Neural progenitor cell (in vitro differentiated cells): Measurements from ENCODE around the gene GNA14. TPM values are rescaled to one million over a fixed set of nuclear protein-coding genes. Genes with fewer than 3 reads are reported as not detected.
A peak's percentile ranks its signal among the peaks of the same experiment; 100 is the strongest.

Experiments
- DNase-seq: peaks from one replicate; pipeline ENCODE4 v3.0.0-alpha.2; 2016; ENCODE audit warnings: low spot score
- H2AFZ ChIP-seq: fragments of 200-600 bp; sonication (generic); replicated peaks from 2 replicates; pipeline ENCODE4 v1.6.1; 2016; ENCODE audit warnings: antibody characterized with exemption
- H3F3A ChIP-seq: fragments of 200-600 bp; sonication (generic); 2 replicates; pipeline ENCODE4 v1.6.1; 2016; ENCODE audit warnings: antibody characterized with exemption, low read depth
- H3K27ac ChIP-seq: fragments of 200-600 bp; sonication (generic); 2 replicates; pipeline ENCODE4 v1.5.1; 2016; ENCODE audit warnings: mild to moderate bottlenecking
- H3K27me3 ChIP-seq: fragments of 200-600 bp; sonication (generic); 2 replicates; pipeline ENCODE4 v1.6.1; 2016; ENCODE audit warnings: mild to moderate bottlenecking, moderate library complexity
- H3K36me3 ChIP-seq: fragments of 200-600 bp; sonication (generic); 2 replicates; pipeline ENCODE4 v1.5.1; 2016
- H3K4me1 ChIP-seq: fragments of 200-600 bp; sonication (generic); 2 replicates; pipeline ENCODE4 v1.6.1; 2016; ENCODE audit warnings: mixed run types
- H3K4me2 ChIP-seq: fragments of 200-600 bp; sonication (generic); 2 replicates; pipeline ENCODE4 v1.6.1; 2016
- H3K4me3 ChIP-seq: fragments of 200-600 bp; sonication (generic); 2 replicates; pipeline ENCODE4 v1.5.1; 2016
- H3K79me2 ChIP-seq: fragments of 200-600 bp; sonication (generic); 2 replicates; pipeline ENCODE4 v1.6.1; 2016; ENCODE audit warnings: low read depth
- H3K9ac ChIP-seq: fragments of 200-600 bp; sonication (generic); 2 replicates; pipeline ENCODE4 v1.6.1; 2016
- H3K9me3 ChIP-seq: fragments of 200-600 bp; sonication (generic); 2 replicates; pipeline ENCODE4 v1.5.1; 2016; ENCODE audit warnings: low read depth
- H4K20me1 ChIP-seq: fragments of 200-600 bp; sonication (generic); 2 replicates; pipeline ENCODE4 v1.6.1; 2016; ENCODE audit warnings: low read depth
- H3K27ac Mint-ChIP-seq: 3 replicates; pipeline ENCODE4 v1.8.0; 2021; ENCODE audit warnings: mixed read lengths
- H3K27me3 Mint-ChIP-seq: 2 replicates; pipeline ENCODE4 v1.8.0; 2022; ENCODE audit warnings: low read depth, mild to moderate bottlenecking, inconsistent platforms, moderate library complexity, mixed read lengths; ENCODE audit not compliant: insufficient read depth
- H3K36me3 Mint-ChIP-seq: 3 replicates; pipeline ENCODE4 v1.8.0; 2021; ENCODE audit warnings: mixed read lengths
- H3K4me1 Mint-ChIP-seq: 3 replicates; pipeline ENCODE4 v1.8.0; 2021; ENCODE audit warnings: mixed read lengths
- H3K4me3 Mint-ChIP-seq: 3 replicates; pipeline ENCODE4 v1.8.0; 2021; ENCODE audit warnings: mild to moderate bottlenecking, moderate library complexity, mixed read lengths
- H3K9me3 Mint-ChIP-seq: 3 replicates; pipeline ENCODE4 v1.8.0; 2020; ENCODE audit warnings: mixed read lengths
- CTCF ChIP-seq: fragments of 200-600 bp; sonication (generic); IDR thresholded peaks from 2 replicates; pipeline ENCODE4 v1.5.1; 2017; ENCODE audit warnings: antibody characterized with exemption, mild to moderate bottlenecking
- EZH2 ChIP-seq: fragments of 200-600 bp; sonication (generic); IDR thresholded peaks from 2 replicates; pipeline ENCODE4 v1.6.1; 2017; ENCODE audit warnings: antibody characterized with exemption, mild to moderate bottlenecking, moderate library complexity
- EZH2phosphoT487 ChIP-seq: fragments of 200-600 bp; sonication (generic); IDR thresholded peaks from 2 replicates; pipeline ENCODE4 v1.6.1; 2017; ENCODE audit warnings: antibody characterized with exemption
- total RNA-seq: library from RNA; depleted of rRNA; stranded (reverse); fragments of >200 nt; gene quantifications from 2 replicates; pipeline ENCODE4 v1.2.3, GENCODE V29; 2015; ENCODE audit warnings: low replicate concordance

Gene GNA14
- total RNA-seq, 1 donor from 2014 or later = not detected

- peak; percentile 72 for DNase-seq
These were observed 572 bp downstream of the GNA14 start for GRCh38 chr9:77647267-77648233.

GRCh38 chr9:77643871-77644270 lies 4.3 kb downstream of the GNA14 start:
- Mint-ChIP-seq H3K4me1 (no peaks in the 10 kb centered on the region), H3K9me3 (peaks cover 4% of the 10 kb centered on the region), H3K27ac (no peak overlapping the region), H3K36me3 (no peaks in the 10 kb centered on the region), H3K4me3 (no peak overlapping the region), H3K27me3 (peaks cover 3% of the 10 kb centered on the region)
- Histone ChIP-seq H3K4me3 (no peak overlapping the region), H3K36me3 (no peaks in the 10 kb centered on the region), H3K9me3 (no peaks in the 10 kb centered on the region), H3K27me3 (peaks cover 42% of the 10 kb centered on the region), H3K27ac (no peak overlapping the region), H3K9ac (no peak overlapping the region), H3K4me1 (no peaks in the 10 kb centered on the region), H3K79me2 (no peaks in the 10 kb centered on the region), H2AFZ (no peak overlapping the region), H3K4me2 (no peak overlapping the region), H3F3A (no peaks in the 10 kb centered on the region), H4K20me1 (no peaks in the 10 kb centered on the region)
- TF ChIP-seq CTCF (no peak), EZH2 (no peak), EZH2phosphoT487 (no peak)
- DNase-seq = no peak

More at GRCh38 chr9:77647267-77648233, 572 bp downstream of the GNA14 start:
- no peaks in the 10 kb centered on the region for H3K79me2 ChIP-seq
- H3K27ac ChIP-seq = no peak overlapping the region
- Mint-ChIP-seq H3K4me3 (no peak overlapping the region), H3K9me3 (peaks cover 4% of the 10 kb centered on the region), H3K4me1 (no peaks in the 10 kb centered on the region), H3K27me3 (peaks cover 3% of the 10 kb centered on the region), H3K36me3 (no peaks in the 10 kb centered on the region), H3K27ac (no peak overlapping the region)
- H3K4me1 ChIP-seq = no peaks in the 10 kb centered on the region
- H3K4me2 ChIP-seq = peak overlapping the region; percentile 69
- peak; percentile 90 for TF ChIP-seq EZH2phosphoT487
- peak; percentile 96 for TF ChIP-seq EZH2
- TF ChIP-seq CTCF = no peak
- no peaks in the 10 kb centered on the region for H4K20me1 ChIP-seq
- H3F3A ChIP-seq = no peaks in the 10 kb centered on the region
- no peak overlapping the region for H3K9ac ChIP-seq
- H3K9me3 ChIP-seq = no peaks in the 10 kb centered on the region
- H3K27me3 ChIP-seq = peaks cover 55% of the 10 kb centered on the region
- H2AFZ ChIP-seq = peak overlapping the region; percentile 96
- H3K4me3 ChIP-seq = peak overlapping the region; percentile 45
- H3K36me3 ChIP-seq = no peaks in the 10 kb centered on the region

- Histone ChIP-seq H3F3A (no peaks in the 10 kb centered on the region), H3K36me3 (no peaks in the 10 kb centered on the region), H3K27me3 (peaks cover 13% of the 10 kb centered on the region), H3K4me1 (no peaks in the 10 kb centered on the region), H3K9me3 (no peaks in the 10 kb centered on the region), H3K27ac (no peak overlapping the region), H3K4me2 (no peak overlapping the region), H2AFZ (no peak overlapping the region), H3K79me2 (no peaks in the 10 kb centered on the region), H3K9ac (no peak overlapping the region), H4K20me1 (no peaks in the 10 kb centered on the region), H3K4me3 (no peak overlapping the region)
- TF ChIP-seq EZH2 (no peak), EZH2phosphoT487 (no peak), CTCF (no peak)
- no peaks in the 10 kb centered on the region for H3K27me3 Mint-ChIP-seq
- DNase-seq = no peak
- H3K36me3 Mint-ChIP-seq = no peaks in the 10 kb centered on the region
- no peak overlapping the region for H3K4me3 Mint-ChIP-seq
- H3K4me1 Mint-ChIP-seq = no peaks in the 10 kb centered on the region
- no peak overlapping the region for H3K27ac Mint-ChIP-seq
- H3K9me3 Mint-ChIP-seq = peaks cover 2% of the 10 kb centered on the region
These were observed 7.2 kb downstream of the GNA14 start for GRCh38 chr9:77640741-77641580.
